ENCODE measurements around the gene GATA2. TPM values are rescaled to one million over a fixed set of nuclear protein-coding genes. Genes with fewer than 3 reads are reported as not detected.

GATA2 gene
- total and polyA plus RNA-seq, 2 of the 8 experiments (the other 6 are each of a cell fraction or from before 2014, with no cell fraction given) = 0.03 to 0.30 TPM

- CTCF ChIA-PET (ENCODE audit: partially characterized antibody) = no interaction called here
- POLR2A ChIA-PET (ENCODE audit: partially characterized antibody) = no interaction called here
- H3K23ac ChIP-seq (ENCODE audit: insufficient read length) = no peak overlapping the region
Measured at GRCh38 chr3:128470134-128470899, 22.7 kb downstream of the GATA2 start.

More at GRCh38 chr3:128470134-128470899, 22.7 kb downstream of the GATA2 start:
- no peak overlapping the region for H3K56ac ChIP-seq (replicated peaks; ENCODE audit: insufficient read length, low read depth, low read length)
- no peak overlapping the region for H2BK120ac ChIP-seq (replicated peaks; ENCODE audit: low read depth, low read length)
- H3K36me3 ChIP-seq (ENCODE audit: control insufficient read depth in 2 of 4, insufficient read depth in 4 of 4, low read length in 3 of 4) = no peaks in the 10 kb centered on the region
- no peak for DNase-seq (ENCODE audit: low read depth in 1 of 2, low spot score in 2 of 2)
- H3K23me2 ChIP-seq (ENCODE audit: low read depth, low read length) = peaks cover 2% of the 10 kb centered on the region; the same call in 1 of the 2 replicates
- FAIRE-seq = no peak
- no peak overlapping the region for H3K18ac ChIP-seq (ENCODE audit: extremely low read depth, low read length)
- no peak overlapping the region for H3K9ac ChIP-seq (replicated peaks in 1 of 4; ENCODE audit: extremely low read depth in 1 of 4, low read depth in 3 of 4, low read length in 3 of 4)
- no peak overlapping the region for H3K4ac ChIP-seq (replicated peaks; ENCODE audit: insufficient read length, low read depth, low read length)
- H4K91ac ChIP-seq (replicated peaks; ENCODE audit: insufficient read length, low read length) = no peak overlapping the region
- no peak overlapping the region for H2BK15ac ChIP-seq (ENCODE audit: low read length)
- no peak overlapping the region for H3K4me3 ChIP-seq (ENCODE audit: extremely low read depth in 1 of 4, insufficient read depth in 2 of 4, low read depth in 3 of 4, low read length in 4 of 4)
- peaks cover 0 to 3% of the 10 kb centered on the region in 2 experiments for H4K20me1 ChIP-seq (replicated peaks in 1 of 2; ENCODE audit: control insufficient read depth in 1 of 2, insufficient read depth in 2 of 2, low read length in 2 of 2)
- no peaks in the 10 kb centered on the region for H3K9me3 ChIP-seq (ENCODE audit: insufficient read depth in 2 of 2, low read depth in 1 of 2, low read length in 1 of 2)
- no peaks in the 10 kb centered on the region; the same call in 1 of the 2 replicates for H3K79me1 ChIP-seq (ENCODE audit: low read depth, low read length)
- no peaks in the 10 kb centered on the region for H3K79me2 ChIP-seq (ENCODE audit: control insufficient read depth in 1 of 2, insufficient read depth in 2 of 2, low read length in 2 of 2)
- no peak for TF ChIP-seq MAFK (IDR thresholded peaks at IDR 0.05; ENCODE audit: low read depth, low read length)
- no peak for TF ChIP-seq SIRT6 (IDR thresholded peaks at IDR 0.05; ENCODE audit: low read length)
- no peak for TF ChIP-seq USF2 (IDR thresholded peaks at IDR 0.05; ENCODE audit: low read length)
- TF ChIP-seq EP300 (IDR thresholded peaks at IDR 0.05; ENCODE audit: borderline replicate concordance in 1 of 2, low read depth in 2 of 2, low read length in 2 of 2) = no peak
- TF ChIP-seq CHD2 (IDR thresholded peaks at IDR 0.05; ENCODE audit: low read length) = no peak
- no peak for TF ChIP-seq HDAC6 (IDR thresholded peaks at IDR 0.05; ENCODE audit: low read depth, low read length)
- no peak for TF ChIP-seq JUND (IDR thresholded peaks at IDR 0.05; ENCODE audit: low read length)
- no peak for TF ChIP-seq CTBP2 (IDR thresholded peaks at IDR 0.05; ENCODE audit: borderline replicate concordance, insufficient read depth, insufficient read length, low read length)
- no peak for TF ChIP-seq SIN3A (conservative IDR thresholded peaks at IDR 0.05 in 1 of 2, IDR thresholded peaks at IDR 0.05 in 1 of 2; ENCODE audit: low read depth in 1 of 2, low read length in 2 of 2)
- no peak for TF ChIP-seq RNF2 (IDR thresholded peaks at IDR 0.05; ENCODE audit: borderline replicate concordance, low read depth, low read length, missing control alignments, poor library complexity, severe bottlenecking)
- H3K4me1 ChIP-seq (replicated peaks in 1 of 4; ENCODE audit: control insufficient read depth in 3 of 4, insufficient read depth in 4 of 4, low read length in 3 of 4) = peaks cover 0 to 15% (median 3%) of the 10 kb centered on the region in 4 experiments; a peak in 5 of 7 replicates
- no peak overlapping the region for H3K14ac ChIP-seq (ENCODE audit: insufficient read length)
- 81% methylated on average over 13 of the region's 13 CpGs; no CpG with 5 or more reads in 1 of the 2 experiments for WGBS, 2 experiments (ENCODE audit: extremely low coverage in 1 of 2, insufficient coverage in 1 of 2, insufficient read length in 1 of 2, insufficient replicate concordance in 2 of 2, low coverage in 1 of 2, low lambda C conversion rate in 2 of 2, missing lambda C conversion rate in 1 of 2)
- H3K27me3 ChIP-seq (replicated peaks in 1 of 4; ENCODE audit: control insufficient read depth in 3 of 4, extremely low read depth in 1 of 4, insufficient read depth in 3 of 4, low read length in 3 of 4) = peaks cover 19 to 64% (median 60%) of the 10 kb centered on the region in 4 experiments
- H2AK5ac ChIP-seq (ENCODE audit: low read depth, low read length) = no peak overlapping the region
- no peak overlapping the region for H4K5ac ChIP-seq (ENCODE audit: insufficient read length, low read depth, low read length)
- no peak overlapping the region for H4K8ac ChIP-seq (ENCODE audit: extremely low read depth, insufficient read depth, low read length)
- H2BK12ac ChIP-seq (ENCODE audit: low read depth, low read length) = no peak overlapping the region
- no peak overlapping the region for H3K27ac ChIP-seq (ENCODE audit: low read depth, low read length)
- H2BK5ac ChIP-seq (ENCODE audit: low read depth, low read length) = no peak overlapping the region
- no peak overlapping the region for H3K4me2 ChIP-seq (ENCODE audit: insufficient read depth in 1 of 2, low read depth in 2 of 2, low read length in 2 of 2)
- no peak overlapping the region for H2BK20ac ChIP-seq (ENCODE audit: low read length)
- H2AFZ ChIP-seq (ENCODE audit: low read length) = no peak overlapping the region
